GM21737 (cell line): ENCODE measurements around the gene SLC22A4.

Experiments used
- ATAC-seq: cut with Tn5 transposase; IDR thresholded peaks from one replicate; pipeline ENCODE4 v1.9.1; 2021; ENCODE audit warnings: mild to moderate bottlenecking, moderate library complexity; ENCODE audit not compliant: unreplicated experiment

The SLC22A4 gene

GRCh38 chr5:132371603-132371994, 77.4 kb downstream of the SLC22A4 start:
- ATAC-seq: no peak

- ATAC-seq: no peak
These were observed 77.9 kb downstream of the SLC22A4 start for GRCh38 chr5:132372127-132372526.

GRCh38 chr5:132372542-132372941, 78.3 kb downstream of the SLC22A4 start:
- no peak for ATAC-seq

GRCh38 chr5:132375957-132376356, 81.8 kb downstream of the SLC22A4 start:
- no peak for ATAC-seq

GRCh38 chr5:132376694-132377641, 82.8 kb downstream of the SLC22A4 start:
- no peak for ATAC-seq

- no peak for ATAC-seq
These were observed 83.5 kb downstream of the SLC22A4 start for GRCh38 chr5:132377738-132378137.

GRCh38 chr5:132378580-132378979, 84.4 kb downstream of the SLC22A4 start:
- ATAC-seq: no peak

- no peak for ATAC-seq
These were observed 85.9 kb downstream of the SLC22A4 start for GRCh38 chr5:132380047-132380446.

GRCh38 chr5:132380741-132381140, 86.5 kb downstream of the SLC22A4 start:
- no peak for ATAC-seq

- ATAC-seq: no peak
These were observed 87.4 kb downstream of the SLC22A4 start for GRCh38 chr5:132381614-132382013.

- no peak for ATAC-seq
These were observed 89.1 kb downstream of the SLC22A4 start for GRCh38 chr5:132383261-132383660.

- ATAC-seq: no peak
These were observed 89.8 kb downstream of the SLC22A4 start for GRCh38 chr5:132383984-132384383.

GRCh38 chr5:132384506-132385050, 90.4 kb downstream of the SLC22A4 start:
- no peak for ATAC-seq

GRCh38 chr5:132385326-132386105, 91.3 kb downstream of the SLC22A4 start:
- no peak for ATAC-seq

GRCh38 chr5:132386644-132387286, 92.6 kb downstream of the SLC22A4 start:
- ATAC-seq: peak; percentile 80

GRCh38 chr5:132387640-132388117, 93.5 kb downstream of the SLC22A4 start:
- ATAC-seq: no peak

GRCh38 chr5:132388244-132389050, 94.3 kb downstream of the SLC22A4 start:
- no peak for ATAC-seq

GRCh38 chr5:132389051-132389331, 94.8 kb downstream of the SLC22A4 start:
- no peak for ATAC-seq

- no peak for ATAC-seq
These were observed 95.5 kb downstream of the SLC22A4 start for GRCh38 chr5:132389585-132390286.

- no peak for ATAC-seq
These were observed 97.1 kb downstream of the SLC22A4 start for GRCh38 chr5:132391247-132391646.
